Right atrium auricular region (tissue), 2 donors: ENCODE results near the gene SECISBP2L. TPM values are rescaled to one million over a fixed set of nuclear protein-coding genes. Genes with fewer than 3 reads are reported as not detected.

Experiments
- DNase-seq: peaks from one replicate; pipeline ENCODE4 v3.0.0-alpha.2; 2019; ENCODE audit warnings: low spot score
- H3K27ac ChIP-seq, 2 donors: fragments of 200-600 bp; sonication (generic); 1 replicate in 1 of 2; 2 replicates in 1 of 2; pipeline ENCODE4 v1.5.1; 2016 to 2019
- H3K27me3 ChIP-seq, 2 donors: fragments of 200-600 bp; sonication (generic); one replicate each; pipeline versions ENCODE4 v1.5.1 to v1.6.0; 2017 to 2019
- H3K36me3 ChIP-seq: fragments of 200-600 bp; sonication (generic); one replicate; pipeline ENCODE4 v1.5.1; 2016
- H3K4me1 ChIP-seq, 2 donors: fragments of 200-600 bp; sonication (generic); one replicate each; pipeline versions ENCODE4 v1.5.1 to v1.6.0; 2017 to 2019
- H3K4me3 ChIP-seq, 2 donors: fragments of 200-600 bp; sonication (generic); 1 replicate in 1 of 2; 2 replicates in 1 of 2; pipeline ENCODE4 v1.5.1; 2017 to 2019; ENCODE audit warnings: mild to moderate bottlenecking in 1 of 2, moderate library complexity in 1 of 2
- H3K9me3 ChIP-seq, 2 donors: fragments of 200-600 bp; sonication (generic); one replicate each; pipeline ENCODE4 v1.5.1; 2019
- total RNA-seq, 2 donors: library from RNA; depleted of rRNA; stranded (reverse); fragments of >200 nt; gene quantifications; one replicate each; pipeline ENCODE4 v1.1.0, GENCODE V29; 2016
- TF ChIP-seq, protein P1 (sequence below), 2 donors: fragments of 200-600 bp; sonication (generic); IDR thresholded peaks; one replicate each; pipeline ENCODE4 v1.5.1; 2019; ENCODE audit warnings: antibody characterized with exemption in 2 of 2

SECISBP2L gene
- total RNA-seq, 2 donors from 2014 or later: 21.8 to 23.0 TPM

DNA sequence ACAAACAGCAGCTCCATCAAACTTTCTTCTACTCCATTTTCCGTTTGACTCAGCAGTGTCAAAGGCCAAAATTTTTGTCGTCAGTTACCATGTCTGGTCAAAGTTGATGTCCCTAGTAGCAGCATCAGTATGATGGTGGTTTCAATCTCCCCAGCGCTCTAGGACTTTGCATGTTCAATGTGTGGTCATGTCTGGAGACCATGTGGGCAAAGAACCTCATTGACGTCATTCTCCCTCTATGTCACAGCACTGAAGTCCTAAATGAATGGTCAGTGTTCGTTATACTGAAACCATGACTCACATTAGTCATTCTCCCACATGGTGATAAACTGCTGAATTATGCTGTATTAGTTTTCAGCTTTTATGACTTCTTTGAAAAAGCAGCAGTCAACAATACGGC lies 105.7 kb downstream of the SECISBP2L start:
- Histone ChIP-seq H3K27me3 (no peaks in the 10 kb centered on the region), H3K36me3 (no peaks in the 10 kb centered on the region), H3K4me3 (no peak overlapping the region), H3K4me1 (peaks cover 0 to 21% of the 10 kb centered on the region in 2 donors), H3K27ac (no peak overlapping the region), H3K9me3 (no peaks in the 10 kb centered on the region)
- no peak for DNase-seq
- TF ChIP-seq, protein P1, sequence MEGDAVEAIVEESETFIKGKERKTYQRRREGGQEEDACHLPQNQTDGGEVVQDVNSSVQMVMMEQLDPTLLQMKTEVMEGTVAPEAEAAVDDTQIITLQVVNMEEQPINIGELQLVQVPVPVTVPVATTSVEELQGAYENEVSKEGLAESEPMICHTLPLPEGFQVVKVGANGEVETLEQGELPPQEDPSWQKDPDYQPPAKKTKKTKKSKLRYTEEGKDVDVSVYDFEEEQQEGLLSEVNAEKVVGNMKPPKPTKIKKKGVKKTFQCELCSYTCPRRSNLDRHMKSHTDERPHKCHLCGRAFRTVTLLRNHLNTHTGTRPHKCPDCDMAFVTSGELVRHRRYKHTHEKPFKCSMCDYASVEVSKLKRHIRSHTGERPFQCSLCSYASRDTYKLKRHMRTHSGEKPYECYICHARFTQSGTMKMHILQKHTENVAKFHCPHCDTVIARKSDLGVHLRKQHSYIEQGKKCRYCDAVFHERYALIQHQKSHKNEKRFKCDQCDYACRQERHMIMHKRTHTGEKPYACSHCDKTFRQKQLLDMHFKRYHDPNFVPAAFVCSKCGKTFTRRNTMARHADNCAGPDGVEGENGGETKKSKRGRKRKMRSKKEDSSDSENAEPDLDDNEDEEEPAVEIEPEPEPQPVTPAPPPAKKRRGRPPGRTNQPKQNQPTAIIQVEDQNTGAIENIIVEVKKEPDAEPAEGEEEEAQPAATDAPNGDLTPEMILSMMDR (IDR thresholded peaks at IDR 0.05): no peak

DNA sequence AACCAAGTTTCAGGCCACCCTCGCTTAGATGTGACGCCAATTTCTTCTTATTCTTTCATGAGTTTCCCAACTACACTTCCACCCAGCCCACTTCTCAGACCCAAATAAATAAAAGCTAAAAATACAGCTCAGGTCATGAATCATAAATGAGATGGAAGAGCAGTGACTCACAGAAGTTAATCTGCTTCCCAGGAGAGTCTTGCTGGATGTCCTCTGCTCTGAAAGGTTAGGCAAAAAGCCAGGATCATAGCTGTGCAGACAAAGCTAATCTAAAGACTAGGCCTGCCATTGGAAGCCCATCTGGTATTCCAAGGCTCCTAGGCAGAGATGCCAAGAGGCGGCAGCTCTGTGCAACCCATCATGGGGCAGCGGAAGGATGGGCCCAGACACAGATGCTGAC lies 106.6 kb downstream of the SECISBP2L start:
- TF ChIP-seq, protein P1 (IDR thresholded peaks at IDR 0.05): no peak
- no peaks in the 10 kb centered on the region for H3K36me3 ChIP-seq
- no peaks in the 10 kb centered on the region for H3K9me3 ChIP-seq
- peak overlapping the region in 1 of 2 donors; percentile 22 for H3K27ac ChIP-seq
- DNase-seq: no peak
- no peaks in the 10 kb centered on the region for H3K27me3 ChIP-seq
- H3K4me1 ChIP-seq: peaks cover 0 to 12% of the 10 kb centered on the region in 2 donors
- no peak overlapping the region for H3K4me3 ChIP-seq

Other genes with a start within 250 kb of the SECISBP2L start
- 1 to 10 TPM; 1.1 to 1.4 TPM for gene CEP152, start 235.4 kb downstream of the SECISBP2L start, total RNA-seq
- 100 to 1,000 TPM; 369 to 524 TPM for gene EID1, start 168.3 kb downstream of the SECISBP2L start, total RNA-seq
- 1 to 10 TPM; 4.9 to 5.3 TPM for gene SHC4, start 82.5 kb downstream of the SECISBP2L start, total RNA-seq
- gene COPS2, start 109.2 kb upstream of the SECISBP2L start, total RNA-seq: 10 to 100 TPM; 34.4 to 38.2 TPM
- 10 to 100 TPM; 24.5 to 26.0 TPM for gene GALK2, start 123.8 kb upstream of the SECISBP2L start, total RNA-seq